Panc1 (cell line): ENCODE results near the gene FAM50A. TPM values are rescaled to one million over a fixed set of nuclear protein-coding genes. Genes with fewer than 3 reads are reported as not detected.

Source experiments
- ATAC-seq: fragments of 200-7000 bp; cut with Tn5 transposase; 2 replicates; pipeline ENCODE4 v1.9.1; 2020; ENCODE audit warnings: mild to moderate bottlenecking, moderate library complexity
- BruUV-seq: library from RNA; stranded (reverse); fragments of 400-500 nt; replicated peaks from 2 replicates; lab custom pipeline; 2021; lab: Mats Ljungman, UMichigan
- CTCF ChIA-PET: fragments of 300-600 bp; sonication (Branson Sonifier 250); formaldehyde crosslinking; loops from one replicate; lab custom pipeline; 2022; ENCODE audit warnings: antibody characterized with exemption; lab: Charles Lee
- POLR2A ChIA-PET: fragments of 300-600 bp; sonication (Branson Sonifier 250); formaldehyde crosslinking; loops from one replicate; lab custom pipeline; 2022; ENCODE audit warnings: antibody characterized with exemption; lab: Charles Lee
- DNase-seq: peaks from one replicate; pipeline ENCODE4 v3.0.0-alpha.2; 2010; ENCODE audit warnings: low read depth, low spot score
- H3K27ac ChIP-seq: 2 replicates; pipeline ENCODE4 v1.5.1; 2011; ENCODE audit warnings: mild to moderate bottlenecking, low read length, inconsistent platforms
- H3K27me3 ChIP-seq: fragments of 200-500 bp; sonication (Bioruptor generic); 2 replicates; pipeline ENCODE4 v1.6.0; 2014; ENCODE audit warnings: low read length, inconsistent platforms; ENCODE audit not compliant: control insufficient read depth, insufficient read depth
- H3K36me3 ChIP-seq: fragments of 200-500 bp; sonication (Bioruptor generic); 2 replicates; pipeline ENCODE4 v1.5.1; 2014; ENCODE audit warnings: inconsistent platforms, mild to moderate bottlenecking, low read length, moderate library complexity; ENCODE audit not compliant: control insufficient read depth, insufficient read depth
- H3K4me1 ChIP-seq: 2 replicates; pipeline ENCODE4 v1.5.1; 2011; ENCODE audit warnings: inconsistent platforms, mild to moderate bottlenecking, low read length, moderate library complexity; ENCODE audit not compliant: control insufficient read depth, insufficient read depth
- H3K4me3 ChIP-seq, 2 experiments: 2 replicates each; pipeline ENCODE4 v1.5.1; 2011 to 2012; ENCODE audit warnings: low read depth in 2 of 2, low read length in 2 of 2, mild to moderate bottlenecking in 2 of 2, inconsistent platforms in 1 of 2, moderate library complexity in 1 of 2
- H3K9me3 ChIP-seq: fragments of 200-500 bp; sonication (Bioruptor generic); 2 replicates; pipeline ENCODE4 v1.5.1; 2014; ENCODE audit warnings: low read depth, mild to moderate bottlenecking, inconsistent platforms, low read length, moderate library complexity; ENCODE audit not compliant: control insufficient read depth, insufficient read depth
- CTCF ChIP-seq: fragments of 450-650 bp; IDR thresholded peaks from 2 replicates; pipeline ENCODE4 v1.5.1; 2017; ENCODE audit warnings: mild to moderate bottlenecking
- POLR2AphosphoS5 ChIP-seq: IDR thresholded peaks from 2 replicates; pipeline ENCODE4 v1.6.1; 2012; ENCODE audit warnings: mild to moderate bottlenecking, low read depth, low read length, moderate library complexity
- REST ChIP-seq, 2 experiments: IDR thresholded peaks; 2 replicates each; pipeline ENCODE4 v1.6.1; 2011 to 2012; ENCODE audit warnings: low read depth in 2 of 2, control low read depth in 1 of 2, low read length in 1 of 2, mild to moderate bottlenecking in 1 of 2, moderate library complexity in 1 of 2; ENCODE audit not compliant: insufficient read depth in 1 of 2
- SIN3A ChIP-seq: IDR thresholded peaks from 2 replicates; pipeline ENCODE4 v1.6.1; 2012; ENCODE audit warnings: low read depth, mild to moderate bottlenecking, low read length, moderate library complexity, borderline replicate concordance; ENCODE audit not compliant: insufficient read depth
- TCF7L2 ChIP-seq: IDR thresholded peaks from 2 replicates; pipeline ENCODE4 v1.6.1; 2011; ENCODE audit warnings: mild to moderate bottlenecking, low read depth, low read length, inconsistent platforms
- in situ Hi-C: cut with HindIII; loops from 2 replicates; pipeline ENCODE4 v1.10.0; 2016; ENCODE audit warnings: low sequenced_read_pairs, low pct_unique_long_range_greater_than_20kb
- intact Hi-C: fragments of 100-400 bp; cut with micrococcal nuclease; formaldehyde crosslinking; loops from one replicate; pipeline ENCODE4 v1.10.0; 2022; ENCODE audit not compliant: unreplicated experiment
- total RNA-seq: library from RNA; stranded (reverse); gene quantifications from one replicate; pipeline ENCODE4 v1.2.1, GENCODE V29; 2021; ENCODE audit not compliant: unreplicated experiment

FAM50A gene
- total RNA-seq, 1 experiment from 2014 or later, result 225 TPM

- Histone ChIP-seq H3K9me3 (no peaks in the 10 kb centered on the region), H3K36me3 (no peaks in the 10 kb centered on the region), H3K4me1 (peaks cover 27% of the 10 kb centered on the region), H3K27ac (no peak overlapping the region), H3K27me3 (no peaks in the 10 kb centered on the region), H3K4me3 (no peak overlapping the region)
- ChIA-PET POLR2A (interaction anchor here (0.7 kb wide), 1 partner anchor 87 kb away, joined by 3 read pairs; no protein-coding TSS in a partner anchor), CTCF (interaction anchor here (0.5 kb wide), 1 partner anchor 15 kb away, joined by 7 read pairs; no protein-coding TSS in a partner anchor)
- DNase-seq (no peak), ATAC-seq (no peak)
- intact Hi-C loops (no loop called here), in situ Hi-C loops (no loop called here)
- TF ChIP-seq REST (IDR thresholded peaks at IDR 0.05; ENCODE audit: insufficient read depth in 1 of 2, low read depth in 2 of 2, low read length in 1 of 2) (no peak), POLR2AphosphoS5 (no peak), SIN3A (no peak), CTCF (no peak), TCF7L2 (no peak)
- BruUV-seq, result no TSS peak
Measured at GRCh38 chrX:154439841-154440240, 4.1 kb upstream of the FAM50A start.

- H3K4me3 ChIP-seq, result no peak overlapping the region
- DNase-seq (no peak), ATAC-seq (no peak)
- H3K36me3 ChIP-seq, result no peaks in the 10 kb centered on the region
- CTCF ChIA-PET, result no interaction called here
- no peaks in the 10 kb centered on the region for H3K9me3 ChIP-seq
- TF ChIP-seq REST (IDR thresholded peaks at IDR 0.05; ENCODE audit: insufficient read depth in 1 of 2, low read depth in 2 of 2, low read length in 1 of 2) (no peak), CTCF (no peak), POLR2AphosphoS5 (no peak), SIN3A (no peak), TCF7L2 (no peak)
- no TSS peak for BruUV-seq
- in situ Hi-C loops, result no loop called here
- no peak overlapping the region for H3K27ac ChIP-seq
- no peaks in the 10 kb centered on the region for H3K27me3 ChIP-seq
- peaks cover 36% of the 10 kb centered on the region for H3K4me1 ChIP-seq
- intact Hi-C loops, result no loop called here
- POLR2A ChIA-PET, result interaction anchor here (0.7 kb wide), 1 partner anchor 14 kb away, joined by 3 read pairs; no protein-coding TSS in a partner anchor
Measured at GRCh38 chrX:154440623-154441357, 3.2 kb upstream of the FAM50A start.
